Testis (tissue), 2 donors: ENCODE measurements around the gene MCCC2.

ENCODE experiments used
- CTCF ChIP-seq, 3 experiments: fragments of 450-650 bp in 2 of 3; fragments of 200-600 bp in 1 of 3; sonication (generic) in 1 of 3; IDR thresholded peaks; one replicate each; pipeline ENCODE4 v1.5.1; 2016 to 2019; ENCODE audit warnings: antibody characterized with exemption in 3 of 3, mild to moderate bottlenecking in 2 of 3, moderate library complexity in 1 of 3
- POLR2A ChIP-seq: fragments of 450-650 bp; IDR thresholded peaks from one replicate; pipeline ENCODE4 v1.6.1; 2017; ENCODE audit warnings: antibody characterized with exemption, mild to moderate bottlenecking, moderate library complexity

DNA sequence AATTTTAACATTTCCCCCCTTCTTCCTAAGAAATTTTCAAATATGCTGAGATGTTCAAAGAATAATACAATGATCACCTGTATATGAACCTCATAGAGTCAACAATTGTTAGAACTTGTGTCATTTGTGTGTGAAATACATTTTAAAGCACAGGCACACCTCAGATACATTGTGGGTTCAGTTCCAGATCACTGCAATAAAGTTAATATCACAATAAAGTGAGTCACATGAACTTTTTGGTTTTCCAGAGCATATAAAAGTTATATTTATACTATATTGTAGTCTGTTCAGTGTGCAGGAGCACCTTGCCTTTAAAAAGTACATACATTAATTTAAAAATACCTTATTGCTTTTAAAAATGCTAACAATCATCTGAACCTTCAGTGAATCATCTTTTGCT is 50.0 kb downstream of the MCCC2 start:
- TF ChIP-seq CTCF (IDR thresholded peaks at IDR 0.05) (no peak), POLR2A (no peak)
